ENCODE data around the gene ACTL8.

DNA sequence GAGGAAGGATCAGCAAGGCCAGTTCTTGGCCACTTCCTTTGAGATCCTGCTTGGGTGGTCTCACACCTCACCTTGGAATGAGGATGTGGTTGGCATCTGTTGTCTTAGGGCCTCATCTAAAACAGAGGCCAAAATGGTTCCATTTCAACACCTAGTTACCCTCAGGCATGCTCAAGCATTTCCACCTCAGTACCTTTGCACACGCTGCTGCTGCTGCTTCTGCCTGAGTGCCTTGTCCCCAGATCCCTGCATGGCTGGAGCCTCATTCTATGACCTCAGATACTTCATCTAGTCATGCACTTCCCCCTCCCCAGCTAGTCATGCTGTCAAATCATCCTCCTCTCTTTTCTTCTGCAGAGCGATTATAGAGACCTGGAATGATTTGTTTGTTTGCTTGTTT is 86.8 kb downstream of the ACTL8 start:
- TF ChIP-seq EZH2phosphoT487 (IDR thresholded peaks at IDR 0.05; ENCODE audit: borderline replicate concordance) (no peak), POLR2A (IDR thresholded peaks at IDR 0.05; ENCODE audit: borderline replicate concordance, extremely low read depth, insufficient read depth, insufficient read length) (no peak)
- TF ChIP-seq, protein P1, sequence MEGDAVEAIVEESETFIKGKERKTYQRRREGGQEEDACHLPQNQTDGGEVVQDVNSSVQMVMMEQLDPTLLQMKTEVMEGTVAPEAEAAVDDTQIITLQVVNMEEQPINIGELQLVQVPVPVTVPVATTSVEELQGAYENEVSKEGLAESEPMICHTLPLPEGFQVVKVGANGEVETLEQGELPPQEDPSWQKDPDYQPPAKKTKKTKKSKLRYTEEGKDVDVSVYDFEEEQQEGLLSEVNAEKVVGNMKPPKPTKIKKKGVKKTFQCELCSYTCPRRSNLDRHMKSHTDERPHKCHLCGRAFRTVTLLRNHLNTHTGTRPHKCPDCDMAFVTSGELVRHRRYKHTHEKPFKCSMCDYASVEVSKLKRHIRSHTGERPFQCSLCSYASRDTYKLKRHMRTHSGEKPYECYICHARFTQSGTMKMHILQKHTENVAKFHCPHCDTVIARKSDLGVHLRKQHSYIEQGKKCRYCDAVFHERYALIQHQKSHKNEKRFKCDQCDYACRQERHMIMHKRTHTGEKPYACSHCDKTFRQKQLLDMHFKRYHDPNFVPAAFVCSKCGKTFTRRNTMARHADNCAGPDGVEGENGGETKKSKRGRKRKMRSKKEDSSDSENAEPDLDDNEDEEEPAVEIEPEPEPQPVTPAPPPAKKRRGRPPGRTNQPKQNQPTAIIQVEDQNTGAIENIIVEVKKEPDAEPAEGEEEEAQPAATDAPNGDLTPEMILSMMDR (IDR thresholded peaks at IDR 0.05 in 2 of 3, conservative IDR thresholded peaks at IDR 0.05 in 1 of 3; ENCODE audit: borderline replicate concordance in 1 of 3, insufficient read depth in 1 of 3, low read depth in 2 of 3, low read length in 2 of 3): no peak
